ENCODE results near the gene THBS4. TPM values are rescaled to one million over a fixed set of nuclear protein-coding genes. Genes with fewer than 3 reads are reported as not detected.

THBS4 gene
- total RNA-seq, 3 donors from 2014 or later (not counting 1 experiment from before 2014, with no cell fraction given) = 0.32 to 0.61 (median 0.48) TPM

- no peak for ATAC-seq
- no peak for TF ChIP-seq CTCF (IDR thresholded peaks at IDR 0.05)
- Histone ChIP-seq H3K4me1 (ENCODE audit: control insufficient read depth, insufficient read depth, low read length) (no peaks in the 10 kb centered on the region), H3K27me3 (ENCODE audit: control insufficient read depth, insufficient read depth, low read length) (no peaks in the 10 kb centered on the region), H3K4me3 (ENCODE audit: low read length) (no peak overlapping the region), H3K36me3 (ENCODE audit: control insufficient read depth, insufficient read depth, low read length) (no peaks in the 10 kb centered on the region), H3K9me3 (ENCODE audit: control insufficient read depth, insufficient read depth, low read length) (no peaks in the 10 kb centered on the region), H3K27ac (ENCODE audit: low read length) (no peak overlapping the region)
- H3K4me1 Mint-ChIP-seq = no peaks in the 10 kb centered on the region
- WGBS (ENCODE audit: insufficient coverage) = 77% methylated on average over 1 of the region's 2 CpGs
- no peak overlapping the region for H3K27ac Mint-ChIP-seq
- DNase-seq = no peak
- H3K36me3 Mint-ChIP-seq = no peaks in the 10 kb centered on the region
- no peak overlapping the region for H3K4me3 Mint-ChIP-seq
- intact Hi-C loops (cut with micrococcal nuclease) = no loop called here
- H3K27me3 Mint-ChIP-seq (ENCODE audit: low read depth in 2 of 2) = peaks cover 21 to 48% of the 10 kb centered on the region in 2 donors
- no peaks in the 10 kb centered on the region for H3K9me3 Mint-ChIP-seq
Measured at GRCh38 chr5:80025069-80025468, 10.1 kb upstream of the THBS4 start.

GRCh38 chr5:80026841-80027240 lies 8.3 kb upstream of the THBS4 start:
- H3K4me1 ChIP-seq (ENCODE audit: control insufficient read depth, insufficient read depth, low read length) = no peaks in the 10 kb centered on the region
- Mint-ChIP-seq H3K27ac (no peak overlapping the region), H3K4me3 (no peak overlapping the region), H3K9me3 (no peaks in the 10 kb centered on the region), H3K4me1 (no peaks in the 10 kb centered on the region), H3K27me3 (ENCODE audit: low read depth in 2 of 2) (peaks cover 28 to 57% of the 10 kb centered on the region in 2 donors), H3K36me3 (no peaks in the 10 kb centered on the region)
- intact Hi-C loops (cut with micrococcal nuclease) = no loop called here
- TF ChIP-seq CTCF (IDR thresholded peaks at IDR 0.05) = no peak
- DNase-seq (no peak), ATAC-seq (no peak)
- H3K9me3 ChIP-seq (ENCODE audit: control insufficient read depth, insufficient read depth, low read length) = no peaks in the 10 kb centered on the region
- no peak overlapping the region for H3K4me3 ChIP-seq (ENCODE audit: low read length)
- H3K27ac ChIP-seq (ENCODE audit: low read length) = no peak overlapping the region
- no peaks in the 10 kb centered on the region for H3K27me3 ChIP-seq (ENCODE audit: control insufficient read depth, insufficient read depth, low read length)
- no peaks in the 10 kb centered on the region for H3K36me3 ChIP-seq (ENCODE audit: control insufficient read depth, insufficient read depth, low read length)

- WGBS (ENCODE audit: insufficient coverage) = 9% methylated on average over 1 of the region's 1 CpG
- H3K36me3 Mint-ChIP-seq = no peaks in the 10 kb centered on the region
- H3K4me1 Mint-ChIP-seq = no peaks in the 10 kb centered on the region
Measured at GRCh38 chr5:80031109-80031508, 4.0 kb upstream of the THBS4 start.

More at GRCh38 chr5:80031109-80031508, 4.0 kb upstream of the THBS4 start:
- no peak overlapping the region for H3K27ac ChIP-seq (ENCODE audit: low read length)
- H3K4me1 ChIP-seq (ENCODE audit: control insufficient read depth, insufficient read depth, low read length) = no peaks in the 10 kb centered on the region
- no peak for TF ChIP-seq CTCF (IDR thresholded peaks at IDR 0.05)
- ATAC-seq (no peak), DNase-seq (no peak)
- H3K4me3 ChIP-seq (ENCODE audit: low read length) = no peak overlapping the region
- H3K36me3 ChIP-seq (ENCODE audit: control insufficient read depth, insufficient read depth, low read length) = no peaks in the 10 kb centered on the region
- intact Hi-C loops (cut with micrococcal nuclease) = no loop called here
- Mint-ChIP-seq H3K4me3 (no peak overlapping the region), H3K27ac (no peak overlapping the region), H3K27me3 (ENCODE audit: low read depth in 2 of 2) (peaks cover 50 to 52% of the 10 kb centered on the region in 2 donors), H3K9me3 (no peaks in the 10 kb centered on the region)
- no peaks in the 10 kb centered on the region for H3K9me3 ChIP-seq (ENCODE audit: control insufficient read depth, insufficient read depth, low read length)
- peaks cover 18% of the 10 kb centered on the region for H3K27me3 ChIP-seq (ENCODE audit: control insufficient read depth, insufficient read depth, low read length)
